Measurements from ENCODE around the gene SIX1.

Gene SIX1

GRCh38 chr14:60648934-60649874, at the start of gene SIX1:
TSS of gene SIX1 (minus strand) at chr14:60649477. CDS start at chr14:60649189, 288 bp downstream.
- H4K20me1 ChIP-seq (ENCODE audit: insufficient read depth, low read length, poor library complexity, severe bottlenecking) = no peaks in the 10 kb centered on the region
- H3K27me3 ChIP-seq (ENCODE audit: insufficient read depth, low read length, poor library complexity, severe bottlenecking) = no peaks in the 10 kb centered on the region
- H3K4me3 ChIP-seq (ENCODE audit: low read length, poor library complexity, severe bottlenecking) = no peak within 1 kb of the TSS
- H3K9ac ChIP-seq (ENCODE audit: low read depth, low read length, poor library complexity, severe bottlenecking) = no peak within 1 kb of the TSS
- no peak within 1 kb of the TSS for H2AFZ ChIP-seq (ENCODE audit: low read length)
- no peaks in the 10 kb centered on the region for H3K9me3 ChIP-seq (ENCODE audit: insufficient read depth, low read depth, low read length)
- no peaks in the 10 kb centered on the region for H3K9me2 ChIP-seq (replicated peaks; ENCODE audit: low read depth, low read length)
- H3K79me2 ChIP-seq (ENCODE audit: insufficient read depth, low read length) = no peaks in the 10 kb centered on the region
- H3K36me3 ChIP-seq (ENCODE audit: insufficient read depth, low read length) = no peaks in the 10 kb centered on the region
- no peaks in the 10 kb centered on the region for H3K4me1 ChIP-seq (ENCODE audit: insufficient read depth, low read length, poor library complexity, severe bottlenecking)
- H3F3A ChIP-seq (ENCODE audit: low read depth) = no peaks in the 10 kb centered on the region
- no peak within 1 kb of the TSS for H3K4me2 ChIP-seq (ENCODE audit: low read depth, low read length, poor library complexity, severe bottlenecking)
- no peak for TF ChIP-seq EZH2phosphoT487 (IDR thresholded peaks at IDR 0.05; ENCODE audit: borderline replicate concordance)
- TF ChIP-seq, protein P1, sequence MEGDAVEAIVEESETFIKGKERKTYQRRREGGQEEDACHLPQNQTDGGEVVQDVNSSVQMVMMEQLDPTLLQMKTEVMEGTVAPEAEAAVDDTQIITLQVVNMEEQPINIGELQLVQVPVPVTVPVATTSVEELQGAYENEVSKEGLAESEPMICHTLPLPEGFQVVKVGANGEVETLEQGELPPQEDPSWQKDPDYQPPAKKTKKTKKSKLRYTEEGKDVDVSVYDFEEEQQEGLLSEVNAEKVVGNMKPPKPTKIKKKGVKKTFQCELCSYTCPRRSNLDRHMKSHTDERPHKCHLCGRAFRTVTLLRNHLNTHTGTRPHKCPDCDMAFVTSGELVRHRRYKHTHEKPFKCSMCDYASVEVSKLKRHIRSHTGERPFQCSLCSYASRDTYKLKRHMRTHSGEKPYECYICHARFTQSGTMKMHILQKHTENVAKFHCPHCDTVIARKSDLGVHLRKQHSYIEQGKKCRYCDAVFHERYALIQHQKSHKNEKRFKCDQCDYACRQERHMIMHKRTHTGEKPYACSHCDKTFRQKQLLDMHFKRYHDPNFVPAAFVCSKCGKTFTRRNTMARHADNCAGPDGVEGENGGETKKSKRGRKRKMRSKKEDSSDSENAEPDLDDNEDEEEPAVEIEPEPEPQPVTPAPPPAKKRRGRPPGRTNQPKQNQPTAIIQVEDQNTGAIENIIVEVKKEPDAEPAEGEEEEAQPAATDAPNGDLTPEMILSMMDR (conservative IDR thresholded peaks at IDR 0.05; ENCODE audit: low read length) = no peak

DNA sequence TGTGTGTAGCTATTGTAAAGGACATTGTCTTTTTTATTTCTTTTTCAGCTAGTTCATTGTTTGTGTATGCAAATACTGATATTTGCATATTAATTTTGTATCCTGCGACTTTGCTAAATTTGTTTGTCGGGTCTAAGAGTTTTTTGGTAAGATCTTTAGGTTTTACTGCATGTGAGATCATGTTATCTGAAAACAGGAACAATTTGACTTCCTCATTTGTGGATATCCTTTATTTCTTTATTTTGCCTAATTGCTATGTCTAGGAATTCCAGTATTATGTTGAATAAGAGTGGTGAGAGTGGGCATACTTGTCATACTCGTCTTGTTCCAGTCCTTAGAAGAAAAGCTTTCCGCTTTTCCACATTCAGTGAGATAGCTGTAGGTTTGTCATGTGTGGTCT, 46.0 kb upstream of the SIX1 start:
- no peak overlapping the region for H2AFZ ChIP-seq (ENCODE audit: low read length)
- no peak overlapping the region for H3K9ac ChIP-seq (ENCODE audit: low read depth, low read length, poor library complexity, severe bottlenecking)
- no peaks in the 10 kb centered on the region for H3K4me1 ChIP-seq (ENCODE audit: insufficient read depth, low read length, poor library complexity, severe bottlenecking)
- H3K79me2 ChIP-seq (ENCODE audit: insufficient read depth, low read length) = no peaks in the 10 kb centered on the region
- H3K9me3 ChIP-seq (ENCODE audit: insufficient read depth, low read depth, low read length) = peaks cover 6% of the 10 kb centered on the region; the same call in 1 of the 2 replicates
- H3K27me3 ChIP-seq (ENCODE audit: insufficient read depth, low read length, poor library complexity, severe bottlenecking) = no peaks in the 10 kb centered on the region
- H3K36me3 ChIP-seq (ENCODE audit: insufficient read depth, low read length) = no peaks in the 10 kb centered on the region
- H4K20me1 ChIP-seq (ENCODE audit: insufficient read depth, low read length, poor library complexity, severe bottlenecking) = no peaks in the 10 kb centered on the region
- no peaks in the 10 kb centered on the region for H3K9me2 ChIP-seq (replicated peaks; ENCODE audit: low read depth, low read length)
- no peaks in the 10 kb centered on the region for H3F3A ChIP-seq (ENCODE audit: low read depth)
- no peak overlapping the region for H3K4me3 ChIP-seq (ENCODE audit: low read length, poor library complexity, severe bottlenecking)
- H3K4me2 ChIP-seq (ENCODE audit: low read depth, low read length, poor library complexity, severe bottlenecking) = no peak overlapping the region
- TF ChIP-seq, protein P1 (conservative IDR thresholded peaks at IDR 0.05; ENCODE audit: low read length) = no peak
- no peak for TF ChIP-seq EZH2phosphoT487 (IDR thresholded peaks at IDR 0.05; ENCODE audit: borderline replicate concordance)

DNA sequence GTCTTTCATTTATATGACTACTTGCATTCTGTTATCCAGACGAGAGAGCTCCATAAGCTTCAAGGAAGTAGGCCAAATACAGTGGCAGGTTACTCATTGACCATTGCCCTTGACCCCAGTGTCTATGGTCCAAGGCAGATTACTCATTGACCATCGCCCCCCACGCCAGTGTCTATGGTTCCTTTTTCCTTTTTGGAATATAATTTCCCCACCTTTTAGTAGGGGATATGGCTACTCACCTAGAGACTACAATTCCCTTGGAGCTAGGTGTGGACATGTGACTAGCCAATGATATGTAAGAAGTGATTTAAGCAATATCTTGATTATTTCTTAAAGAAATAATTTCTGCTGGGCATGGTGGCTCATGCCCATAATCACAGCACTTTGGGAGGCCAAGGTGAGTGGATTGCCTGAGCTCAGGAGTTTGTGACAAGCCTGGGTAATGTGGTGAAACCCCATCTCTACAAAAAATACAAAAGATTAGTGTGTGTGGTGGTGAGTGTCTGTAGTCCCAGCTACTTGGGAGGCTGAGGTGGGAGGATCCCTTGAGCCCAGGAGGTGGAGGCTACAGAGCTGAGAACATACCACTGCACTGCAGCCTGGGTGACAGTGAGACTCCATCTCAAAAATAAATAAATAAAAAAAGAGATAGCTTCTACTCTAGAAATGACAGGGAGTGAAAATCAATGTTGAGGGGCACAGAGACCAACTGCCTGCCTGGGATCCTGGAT, 42.3 kb upstream of the SIX1 start:
- H3K4me2 ChIP-seq (ENCODE audit: low read depth, low read length, poor library complexity, severe bottlenecking) = no peak overlapping the region
- H3K36me3 ChIP-seq (ENCODE audit: insufficient read depth, low read length) = no peaks in the 10 kb centered on the region
- no peak overlapping the region for H3K9ac ChIP-seq (ENCODE audit: low read depth, low read length, poor library complexity, severe bottlenecking)
- H3K27me3 ChIP-seq (ENCODE audit: insufficient read depth, low read length, poor library complexity, severe bottlenecking) = no peaks in the 10 kb centered on the region
- H3K9me3 ChIP-seq (ENCODE audit: insufficient read depth, low read depth, low read length) = no peaks in the 10 kb centered on the region
- H2AFZ ChIP-seq (ENCODE audit: low read length) = no peak overlapping the region
- H3K4me1 ChIP-seq (ENCODE audit: insufficient read depth, low read length, poor library complexity, severe bottlenecking) = no peaks in the 10 kb centered on the region
- H3K9me2 ChIP-seq (replicated peaks; ENCODE audit: low read depth, low read length) = no peaks in the 10 kb centered on the region
- H3K79me2 ChIP-seq (ENCODE audit: insufficient read depth, low read length) = no peaks in the 10 kb centered on the region
- H3K4me3 ChIP-seq (ENCODE audit: low read length, poor library complexity, severe bottlenecking) = no peak overlapping the region
- H4K20me1 ChIP-seq (ENCODE audit: insufficient read depth, low read length, poor library complexity, severe bottlenecking) = no peaks in the 10 kb centered on the region
- TF ChIP-seq, protein P1 (conservative IDR thresholded peaks at IDR 0.05; ENCODE audit: low read length) = no peak
- no peak for TF ChIP-seq EZH2phosphoT487 (IDR thresholded peaks at IDR 0.05; ENCODE audit: borderline replicate concordance)
- H3F3A ChIP-seq (ENCODE audit: low read depth) = no peaks in the 10 kb centered on the region

Measured in Loucy (cell line).